ENCODE results near the gene KCNJ1.

- TF ChIP-seq CTCF (conservative IDR thresholded peaks at IDR 0.05; ENCODE audit: low read depth, low read length) (no peak), EZH2 (IDR thresholded peaks at IDR 0.05; ENCODE audit: borderline replicate concordance, low read depth, low read length, poor library complexity, severe bottlenecking) (no peak)
Observed at GRCh38 chr11:128909438-128910125, 42.5 kb upstream of the KCNJ1 start.

Measured in A673 (cell line).